KOPT-K1 (cell line): ENCODE results near the gene PLS3.
"Not testable (repeated sequence)": the region's sequence is repeated elsewhere in the genome, so short reads cannot be mapped to it uniquely, and the experiment has no call there.

Source experiments
- H3K27ac ChIP-seq: fragments of 200-600 bp; sonication (generic); 2 replicates; pipeline ENCODE4 v1.5.1; 2016; ENCODE audit warnings: antibody characterized with exemption, mild to moderate bottlenecking, low read depth, low read length; ENCODE audit not compliant: poor library complexity, severe bottlenecking
- H3K36me3 ChIP-seq: fragments of 200-600 bp; sonication (generic); 2 replicates; pipeline ENCODE4 v1.5.1; 2017; ENCODE audit warnings: antibody characterized with exemption, mild to moderate bottlenecking, low read length, moderate library complexity; ENCODE audit not compliant: insufficient read depth
- H3K9me3 ChIP-seq: fragments of 200-600 bp; sonication (generic); 2 replicates; pipeline ENCODE4 v1.5.1; 2017; ENCODE audit warnings: antibody characterized with exemption, low read length, mild to moderate bottlenecking; ENCODE audit not compliant: insufficient read depth, poor library complexity, severe bottlenecking

PLS3 gene

GRCh38 chrX:115622534-115622933 lies 61.6 kb downstream of the PLS3 start:
- Histone ChIP-seq H3K27ac (no peak overlapping the region), H3K36me3 (no peaks in the 10 kb centered on the region), H3K9me3 (no peaks in the 10 kb centered on the region)

- Histone ChIP-seq H3K9me3 (no peaks in the 10 kb centered on the region), H3K27ac (no peak overlapping the region), H3K36me3 (no peaks in the 10 kb centered on the region)
Observed at GRCh38 chrX:115624916-115625315, 63.9 kb downstream of the PLS3 start.

GRCh38 chrX:115625572-115626301 lies 64.8 kb downstream of the PLS3 start:
- no peak overlapping the region for H3K27ac ChIP-seq
- no peaks in the 10 kb centered on the region for H3K36me3 ChIP-seq
- no peaks in the 10 kb centered on the region for H3K9me3 ChIP-seq

- Histone ChIP-seq H3K9me3 (no peaks in the 10 kb centered on the region), H3K27ac (no peak overlapping the region), H3K36me3 (no peaks in the 10 kb centered on the region)
Observed at GRCh38 chrX:115630204-115630603, 69.2 kb downstream of the PLS3 start.

GRCh38 chrX:115632455-115632854 lies 71.5 kb downstream of the PLS3 start:
- no peaks in the 10 kb centered on the region for H3K36me3 ChIP-seq
- no peak overlapping the region for H3K27ac ChIP-seq

GRCh38 chrX:115633397-115633796 lies 72.4 kb downstream of the PLS3 start:
- H3K27ac ChIP-seq, H3K36me3 ChIP-seq, H3K9me3 ChIP-seq: not testable (repeated sequence)

More at GRCh38 chrX:115632455-115632854, 71.5 kb downstream of the PLS3 start:
- H3K9me3 ChIP-seq, result no peaks in the 10 kb centered on the region

- H3K27ac ChIP-seq, result no peak overlapping the region
- no peaks in the 10 kb centered on the region for H3K9me3 ChIP-seq
- no peaks in the 10 kb centered on the region for H3K36me3 ChIP-seq
Observed at GRCh38 chrX:115639334-115639880, 78.4 kb downstream of the PLS3 start.

- Histone ChIP-seq H3K27ac (no peak overlapping the region), H3K36me3 (no peaks in the 10 kb centered on the region), H3K9me3 (no peaks in the 10 kb centered on the region)
Observed at GRCh38 chrX:115642311-115642710, 81.3 kb downstream of the PLS3 start.

- Histone ChIP-seq H3K36me3 (no peaks in the 10 kb centered on the region), H3K9me3 (no peaks in the 10 kb centered on the region), H3K27ac (no peak overlapping the region)
Observed at GRCh38 chrX:115642895-115643530, 82.0 kb downstream of the PLS3 start.

- H3K27ac ChIP-seq, H3K36me3 ChIP-seq, H3K9me3 ChIP-seq: not testable (repeated sequence)
Observed at GRCh38 chrX:115644397-115644796, 83.4 kb downstream of the PLS3 start.

- no peaks in the 10 kb centered on the region for H3K36me3 ChIP-seq
- H3K27ac ChIP-seq, result no peak overlapping the region
- H3K9me3 ChIP-seq, result no peaks in the 10 kb centered on the region
Observed at GRCh38 chrX:115649461-115650063, 88.6 kb downstream of the PLS3 start.

GRCh38 chrX:115650449-115650848 lies 89.5 kb downstream of the PLS3 start:
- no peaks in the 10 kb centered on the region for H3K9me3 ChIP-seq
- no peak overlapping the region for H3K27ac ChIP-seq
- H3K36me3 ChIP-seq, result no peaks in the 10 kb centered on the region

GRCh38 chrX:115650916-115651315 lies 89.9 kb downstream of the PLS3 start:
- no peaks in the 10 kb centered on the region for H3K9me3 ChIP-seq
- no peaks in the 10 kb centered on the region for H3K36me3 ChIP-seq
- H3K27ac ChIP-seq, result no peak overlapping the region

- Histone ChIP-seq H3K27ac (no peak overlapping the region), H3K36me3 (no peaks in the 10 kb centered on the region), H3K9me3 (no peaks in the 10 kb centered on the region)
Observed at GRCh38 chrX:115652221-115652620, 91.2 kb downstream of the PLS3 start.

GRCh38 chrX:115665122-115665521 lies 104.1 kb downstream of the PLS3 start:
- no peaks in the 10 kb centered on the region for H3K9me3 ChIP-seq
- no peak overlapping the region for H3K27ac ChIP-seq
- H3K36me3 ChIP-seq, result no peaks in the 10 kb centered on the region
